ENCODE results near the gene BCO2. TPM values are rescaled to one million over a fixed set of nuclear protein-coding genes. Genes with fewer than 3 reads are reported as not detected.
A peak's percentile ranks its signal among the peaks of the same experiment; 100 is the strongest.

The BCO2 gene
- total RNA-seq, 1 experiment from 2014 or later = 0.31 TPM

DNA sequence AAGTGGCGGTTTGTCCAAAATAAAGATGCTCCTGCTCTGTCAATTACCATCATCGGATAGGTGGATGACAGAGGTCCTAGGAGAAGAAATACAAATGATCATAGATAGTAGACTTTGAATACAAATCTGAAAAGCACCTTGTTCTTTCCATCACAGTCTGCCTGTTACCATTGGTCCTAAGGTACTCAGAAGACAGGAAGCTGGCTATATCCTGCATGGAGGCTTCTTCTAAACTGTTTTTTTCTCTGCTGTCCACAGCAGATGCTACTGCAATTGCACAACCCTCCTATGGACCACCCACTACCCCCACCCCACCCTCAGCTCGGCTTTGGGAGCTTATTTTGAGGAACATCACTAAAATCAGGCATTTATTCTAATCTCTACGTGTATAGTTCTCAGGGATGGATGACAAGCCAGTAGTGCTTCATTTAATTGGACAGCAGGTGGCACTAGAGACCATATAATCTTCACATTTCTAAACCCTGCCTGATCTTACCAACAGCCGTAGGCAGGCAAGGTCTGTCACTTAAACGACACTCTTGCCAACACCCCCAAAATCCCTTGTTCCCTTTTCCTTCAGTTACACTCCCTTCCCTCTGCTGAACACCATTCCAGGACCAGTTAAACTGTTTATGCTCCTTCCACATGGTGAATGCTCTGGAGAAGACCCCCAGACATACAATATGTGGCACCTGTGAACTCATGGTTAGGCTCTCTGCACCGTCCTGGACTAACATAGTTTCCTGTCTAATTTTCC lies 44.3 kb downstream of the BCO2 start:
- Mint-ChIP-seq H3K4me1 (no peaks in the 10 kb centered on the region), H3K27ac (no peak overlapping the region), H3K36me3 (ENCODE audit: insufficient read depth in 1 of 3, low read depth in 3 of 3) (no peaks in the 10 kb centered on the region), H3K9me3 (no peaks in the 10 kb centered on the region; a peak in 1 of 5 replicates), H3K27me3 (ENCODE audit: low read depth) (peaks cover 18% of the 10 kb centered on the region), H3K4me3 (no peak overlapping the region)
- Histone ChIP-seq H2BK12ac (ENCODE audit: insufficient read length, low read depth, low read length) (no peak overlapping the region), H3K27me3 (ENCODE audit: insufficient read depth, low read length) (no peaks in the 10 kb centered on the region; the same call in 1 of the 2 replicates), H3K9ac (ENCODE audit: extremely low read depth, insufficient read length, low read length) (no peak overlapping the region), H2BK5ac (ENCODE audit: insufficient read length, low read length) (no peak overlapping the region), H3K79me2 (ENCODE audit: insufficient read depth, low read length) (no peaks in the 10 kb centered on the region), H4K91ac (ENCODE audit: insufficient read length, low read depth, low read length) (no peak overlapping the region), H2BK20ac (ENCODE audit: low read depth, low read length, poor library complexity, severe bottlenecking) (no peak overlapping the region), H3K9me3 (ENCODE audit: control insufficient read depth, low read depth, low read length) (no peaks in the 10 kb centered on the region), H3K79me1 (ENCODE audit: insufficient read depth, low read depth, low read length, poor library complexity, severe bottlenecking) (no peaks in the 10 kb centered on the region), H2AFZ (ENCODE audit: low read length) (no peak overlapping the region), H3T11ph (ENCODE audit: low read length) (no peak overlapping the region), H4K20me1 (ENCODE audit: control insufficient read depth, insufficient read depth, insufficient read length) (no peaks in the 10 kb centered on the region), H2BK15ac (ENCODE audit: low read depth, low read length) (no peak overlapping the region), H2BK120ac (ENCODE audit: low read depth, low read length, poor library complexity, severe bottlenecking) (no peak overlapping the region), H2AK5ac (ENCODE audit: insufficient read length, low read length) (no peak overlapping the region), H3K18ac (ENCODE audit: insufficient read length, low read depth, low read length) (no peak overlapping the region), H3K23ac (ENCODE audit: insufficient read length, low read depth, low read length) (no peak overlapping the region), H4K8ac (replicated peaks; ENCODE audit: insufficient read length, low read depth, low read length) (no peak overlapping the region), H3K14ac (ENCODE audit: insufficient read depth, low read length) (no peak overlapping the region), H4K5ac (ENCODE audit: insufficient read length, low read depth, low read length) (no peak overlapping the region), H3K4me2 (ENCODE audit: insufficient read depth, insufficient read length, low read length) (no peak overlapping the region), H3K4ac (ENCODE audit: low read depth, low read length) (no peak overlapping the region), H3K23me2 (ENCODE audit: insufficient read length, low read depth, low read length, poor library complexity, severe bottlenecking) (no peaks in the 10 kb centered on the region), H3K4me1 (ENCODE audit: insufficient read depth, low read length) (no peaks in the 10 kb centered on the region), H3K56ac (ENCODE audit: insufficient read length, low read depth, low read length) (no peak overlapping the region), H3K27ac (ENCODE audit: insufficient read length, low read depth, low read length) (no peak overlapping the region)
- DNase-seq = peak; percentile 38
- WGBS (ENCODE audit: extremely low coverage, insufficient read length, low lambda C conversion rate) = no CpG with 5 or more reads among the region's 7 CpGs
- TF ChIP-seq, protein P1, sequence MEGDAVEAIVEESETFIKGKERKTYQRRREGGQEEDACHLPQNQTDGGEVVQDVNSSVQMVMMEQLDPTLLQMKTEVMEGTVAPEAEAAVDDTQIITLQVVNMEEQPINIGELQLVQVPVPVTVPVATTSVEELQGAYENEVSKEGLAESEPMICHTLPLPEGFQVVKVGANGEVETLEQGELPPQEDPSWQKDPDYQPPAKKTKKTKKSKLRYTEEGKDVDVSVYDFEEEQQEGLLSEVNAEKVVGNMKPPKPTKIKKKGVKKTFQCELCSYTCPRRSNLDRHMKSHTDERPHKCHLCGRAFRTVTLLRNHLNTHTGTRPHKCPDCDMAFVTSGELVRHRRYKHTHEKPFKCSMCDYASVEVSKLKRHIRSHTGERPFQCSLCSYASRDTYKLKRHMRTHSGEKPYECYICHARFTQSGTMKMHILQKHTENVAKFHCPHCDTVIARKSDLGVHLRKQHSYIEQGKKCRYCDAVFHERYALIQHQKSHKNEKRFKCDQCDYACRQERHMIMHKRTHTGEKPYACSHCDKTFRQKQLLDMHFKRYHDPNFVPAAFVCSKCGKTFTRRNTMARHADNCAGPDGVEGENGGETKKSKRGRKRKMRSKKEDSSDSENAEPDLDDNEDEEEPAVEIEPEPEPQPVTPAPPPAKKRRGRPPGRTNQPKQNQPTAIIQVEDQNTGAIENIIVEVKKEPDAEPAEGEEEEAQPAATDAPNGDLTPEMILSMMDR (conservative IDR thresholded peaks at IDR 0.05) = peak; percentile 86
